Neuronal stem cell (in vitro differentiated cells): Measurements from ENCODE around the gene RASL10B.

Source experiments
- DNase-seq: peaks from one replicate; pipeline ENCODE4 v3.0.0-alpha.2; 2013; ENCODE audit warnings: low spot score
- H2AFZ ChIP-seq: one replicate; pipeline ENCODE4 v1.6.1; 2013; ENCODE audit warnings: mild to moderate bottlenecking, low read length, inconsistent platforms
- H2AK5ac ChIP-seq: 2 replicates; pipeline ENCODE4 v1.6.1; 2013; ENCODE audit warnings: low read depth, mild to moderate bottlenecking, inconsistent platforms, low read length, moderate library complexity, mixed read lengths
- H2BK120ac ChIP-seq: 2 replicates; pipeline ENCODE4 v1.6.1; 2013; ENCODE audit warnings: low read depth, mild to moderate bottlenecking, inconsistent platforms, low read length, moderate library complexity, mixed read lengths
- H2BK12ac ChIP-seq: one replicate; pipeline ENCODE4 v1.6.1; 2013; ENCODE audit warnings: low read length, inconsistent platforms
- H2BK15ac ChIP-seq: 2 replicates; pipeline ENCODE4 v1.6.1; 2013; ENCODE audit warnings: mild to moderate bottlenecking, low read length, inconsistent platforms, mixed read lengths
- H2BK5ac ChIP-seq: one replicate; pipeline ENCODE4 v1.6.1; 2013; ENCODE audit warnings: inconsistent platforms, mild to moderate bottlenecking, low read length, moderate library complexity
- H3K14ac ChIP-seq: one replicate; pipeline ENCODE4 v1.6.1; 2013; ENCODE audit warnings: low read length, inconsistent platforms
- H3K18ac ChIP-seq: 2 replicates; pipeline ENCODE4 v1.6.1; 2013; ENCODE audit warnings: low read length, inconsistent platforms
- H3K23ac ChIP-seq: 2 replicates; pipeline ENCODE4 v1.6.1; 2013; ENCODE audit warnings: low read depth, mild to moderate bottlenecking, mixed read lengths, low read length, inconsistent platforms; ENCODE audit not compliant: poor library complexity
- H3K27ac ChIP-seq: replicated peaks from 3 replicates; pipeline ENCODE4 v1.5.1; 2013; ENCODE audit warnings: low read length, inconsistent platforms
- H3K27me3 ChIP-seq, 3 experiments: 2 replicates each; pipeline ENCODE4 v1.6.1; 2013; ENCODE audit warnings: low read length in 3 of 3, mild to moderate bottlenecking in 2 of 3, inconsistent platforms in 1 of 3, low read depth in 1 of 3, mixed read lengths in 1 of 3, moderate library complexity in 1 of 3; ENCODE audit not compliant: control insufficient read depth in 3 of 3, insufficient read depth in 3 of 3
- H3K36me3 ChIP-seq, 2 donors: replicated peaks in 1 of 2; 2 replicates each; pipeline ENCODE4 v1.6.1; 2013; ENCODE audit warnings: low read length in 2 of 2; ENCODE audit not compliant: control insufficient read depth in 2 of 2, insufficient read depth in 2 of 2
- H3K4ac ChIP-seq: 2 replicates; pipeline ENCODE4 v1.6.1; 2013; ENCODE audit warnings: inconsistent platforms, mild to moderate bottlenecking, low read length, moderate library complexity
- H3K4me1 ChIP-seq, 2 donors: 1 replicate in 1 of 2; 2 replicates in 1 of 2; pipeline ENCODE4 v1.6.1; 2013; ENCODE audit warnings: low read length in 2 of 2, low read depth in 1 of 2; ENCODE audit not compliant: control insufficient read depth in 2 of 2, insufficient read depth in 1 of 2
- H3K4me2 ChIP-seq: one replicate; pipeline ENCODE4 v1.6.1; 2013; ENCODE audit warnings: mild to moderate bottlenecking, low read length, inconsistent platforms; ENCODE audit not compliant: insufficient read depth, poor library complexity, severe bottlenecking
- H3K4me3 ChIP-seq, 2 donors: 2 replicates each; pipeline ENCODE4 v1.5.1; 2013; ENCODE audit warnings: low read length in 2 of 2, mild to moderate bottlenecking in 2 of 2, inconsistent platforms in 1 of 2, moderate library complexity in 1 of 2
- H3K79me1 ChIP-seq: one replicate; pipeline ENCODE4 v1.6.1; 2013; ENCODE audit warnings: low read depth, mild to moderate bottlenecking, inconsistent platforms, low read length, moderate library complexity
- H3K9ac ChIP-seq: one replicate; pipeline ENCODE4 v1.6.1; 2013; ENCODE audit warnings: mild to moderate bottlenecking, low read depth, low read length, inconsistent platforms; ENCODE audit not compliant: poor library complexity
- H3K9me3 ChIP-seq, 2 donors: replicated peaks in 1 of 2; 2 replicates each; pipeline versions ENCODE3 to v1.6.1; 2013; ENCODE audit warnings: low read length in 2 of 2, mild to moderate bottlenecking in 2 of 2, inconsistent platforms in 1 of 2, low read depth in 1 of 2, mixed read lengths in 1 of 2, moderate library complexity in 1 of 2; ENCODE audit not compliant: control insufficient read depth in 2 of 2, insufficient read depth in 1 of 2
- H4K8ac ChIP-seq: one replicate; pipeline ENCODE4 v1.6.1; 2013; ENCODE audit warnings: low read depth, mild to moderate bottlenecking, inconsistent platforms, low read length, moderate library complexity
- H4K91ac ChIP-seq: one replicate; pipeline ENCODE4 v1.6.1; 2013; ENCODE audit warnings: low read length, low read depth, mild to moderate bottlenecking, inconsistent platforms; ENCODE audit not compliant: poor library complexity
- WGBS, 2 donors: extraction: QIAGEN DNeasy Blood & Tissue Kit; methylation state at CpG; one replicate each; pipeline ENCODE4 v1.1.7; 2013; ENCODE audit warnings: missing lambda C conversion rate in 2 of 2, mixed read lengths in 1 of 2; ENCODE audit not compliant: insufficient read length in 2 of 2, insufficient replicate concordance in 1 of 2; ENCODE audit errors: extremely low coverage in 2 of 2; 5-methylcytosine and 5-hydroxymethylcytosine counted together

The RASL10B gene

GRCh38 chr17:35743626-35744328 lies 12.3 kb downstream of the RASL10B start:
- Histone ChIP-seq H2BK5ac (no peak overlapping the region), H3K27ac (no peak overlapping the region), H3K4ac (no peak overlapping the region), H3K4me3 (no peak overlapping the region), H3K23ac (no peak overlapping the region), H3K4me2 (no peak overlapping the region), H4K8ac (no peak overlapping the region), H3K14ac (no peak overlapping the region), H3K27me3 (peaks cover 5 to 32% (median 10%) of the 10 kb centered on the region in 3 experiments), H3K36me3 (no peaks in the 10 kb centered on the region), H3K9ac (no peak overlapping the region), H2AFZ (no peak overlapping the region), H3K9me3 (peaks cover 0 to 8% of the 10 kb centered on the region in 2 donors), H4K91ac (no peak overlapping the region), H2AK5ac (no peak overlapping the region), H2BK15ac (no peak overlapping the region), H3K79me1 (no peaks in the 10 kb centered on the region), H3K4me1 (peaks cover 0 to 4% of the 10 kb centered on the region in 2 donors), H2BK12ac (no peak overlapping the region), H2BK120ac (no peak overlapping the region), H3K18ac (no peak overlapping the region)
- no CpG with 5 or more reads among the region's 7 CpGs for WGBS, 2 donors
- DNase-seq: no peak

- H3K27me3 ChIP-seq: peaks cover 5 to 37% (median 21%) of the 10 kb centered on the region in 3 experiments
- H3K4me3 ChIP-seq: no peak overlapping the region
- H2BK120ac ChIP-seq: no peak overlapping the region
- H2BK15ac ChIP-seq: no peak overlapping the region
- no peak overlapping the region for H3K4ac ChIP-seq
- peaks cover 2 to 7% of the 10 kb centered on the region in 2 donors for H3K4me1 ChIP-seq
- no peak overlapping the region for H3K9ac ChIP-seq
- no peak overlapping the region for H2AFZ ChIP-seq
- no peak overlapping the region for H3K4me2 ChIP-seq
- H2BK5ac ChIP-seq: no peak overlapping the region
- no peak overlapping the region for H2AK5ac ChIP-seq
- H4K91ac ChIP-seq: no peak overlapping the region
- H4K8ac ChIP-seq: no peak overlapping the region
- H3K18ac ChIP-seq: peak overlapping the region; percentile 65
- H3K36me3 ChIP-seq: no peaks in the 10 kb centered on the region
- no peak overlapping the region for H2BK12ac ChIP-seq
- H3K27ac ChIP-seq: no peak overlapping the region
- DNase-seq: no peak
- H3K9me3 ChIP-seq: peaks cover 0 to 8% of the 10 kb centered on the region in 2 donors
- no peak overlapping the region for H3K14ac ChIP-seq
- WGBS, 2 donors: no CpG with 5 or more reads among the region's 8 CpGs
- H3K79me1 ChIP-seq: no peaks in the 10 kb centered on the region
- H3K23ac ChIP-seq: peak overlapping the region; percentile 25
Measured at GRCh38 chr17:35744830-35745229, 13.4 kb downstream of the RASL10B start.

- H3K4me1 ChIP-seq: peaks cover 5 to 9% of the 10 kb centered on the region in 2 donors
- no peak overlapping the region for H2BK12ac ChIP-seq
- H3K4ac ChIP-seq: no peak overlapping the region
- H4K8ac ChIP-seq: no peak overlapping the region
- no peaks in the 10 kb centered on the region for H3K79me1 ChIP-seq
- H2AK5ac ChIP-seq: no peak overlapping the region
- H3K18ac ChIP-seq: peak overlapping the region; percentile 65
- H3K4me3 ChIP-seq: no peak overlapping the region
- H3K14ac ChIP-seq: no peak overlapping the region
- no peak overlapping the region for H3K23ac ChIP-seq
- H4K91ac ChIP-seq: no peak overlapping the region
- no peak overlapping the region for H2BK120ac ChIP-seq
- H3K27me3 ChIP-seq: peaks cover 5 to 36% (median 25%) of the 10 kb centered on the region in 3 experiments
- H2BK5ac ChIP-seq: no peak overlapping the region
- H3K27ac ChIP-seq: no peak overlapping the region
- H2BK15ac ChIP-seq: no peak overlapping the region
- no peaks in the 10 kb centered on the region for H3K36me3 ChIP-seq
- peaks cover 0 to 8% of the 10 kb centered on the region in 2 donors for H3K9me3 ChIP-seq
- no peak overlapping the region for H2AFZ ChIP-seq
- DNase-seq: no peak
- no peak overlapping the region for H3K9ac ChIP-seq
- H3K4me2 ChIP-seq: no peak overlapping the region
- WGBS, 2 donors: no CpG with 5 or more reads among the region's 7 CpGs
Measured at GRCh38 chr17:35745246-35745645, 13.8 kb downstream of the RASL10B start.

- Histone ChIP-seq H2AFZ (no peak overlapping the region), H3K9ac (no peak overlapping the region), H3K4me1 (peaks cover 5 to 10% of the 10 kb centered on the region in 2 donors), H3K27me3 (peaks cover 3 to 35% (median 30%) of the 10 kb centered on the region in 3 experiments), H2AK5ac (no peak overlapping the region), H3K18ac (no peak overlapping the region), H2BK15ac (no peak overlapping the region), H2BK12ac (no peak overlapping the region), H3K4me3 (no peak overlapping the region), H3K23ac (no peak overlapping the region), H3K27ac (no peak overlapping the region), H3K4me2 (no peak overlapping the region), H3K36me3 (no peaks in the 10 kb centered on the region), H3K9me3 (peaks cover 0 to 3% of the 10 kb centered on the region in 2 donors), H4K91ac (no peak overlapping the region), H2BK5ac (peak overlapping the region; percentile 47), H3K79me1 (no peaks in the 10 kb centered on the region), H2BK120ac (no peak overlapping the region), H4K8ac (no peak overlapping the region), H3K4ac (no peak overlapping the region), H3K14ac (no peak overlapping the region)
- no peak for DNase-seq
- no CpG with 5 or more reads among the region's 15 CpGs for WGBS, 2 donors
Measured at GRCh38 chr17:35745749-35746320, 14.4 kb downstream of the RASL10B start.
